Measurements from ENCODE around the gene MRPL20. TPM values are rescaled to one million over a fixed set of nuclear protein-coding genes. Genes with fewer than 3 reads are reported as not detected.

Gene MRPL20
- total and polyA plus RNA-seq, 4 donors = 60.1 to 181 (median 122) TPM

DNA sequence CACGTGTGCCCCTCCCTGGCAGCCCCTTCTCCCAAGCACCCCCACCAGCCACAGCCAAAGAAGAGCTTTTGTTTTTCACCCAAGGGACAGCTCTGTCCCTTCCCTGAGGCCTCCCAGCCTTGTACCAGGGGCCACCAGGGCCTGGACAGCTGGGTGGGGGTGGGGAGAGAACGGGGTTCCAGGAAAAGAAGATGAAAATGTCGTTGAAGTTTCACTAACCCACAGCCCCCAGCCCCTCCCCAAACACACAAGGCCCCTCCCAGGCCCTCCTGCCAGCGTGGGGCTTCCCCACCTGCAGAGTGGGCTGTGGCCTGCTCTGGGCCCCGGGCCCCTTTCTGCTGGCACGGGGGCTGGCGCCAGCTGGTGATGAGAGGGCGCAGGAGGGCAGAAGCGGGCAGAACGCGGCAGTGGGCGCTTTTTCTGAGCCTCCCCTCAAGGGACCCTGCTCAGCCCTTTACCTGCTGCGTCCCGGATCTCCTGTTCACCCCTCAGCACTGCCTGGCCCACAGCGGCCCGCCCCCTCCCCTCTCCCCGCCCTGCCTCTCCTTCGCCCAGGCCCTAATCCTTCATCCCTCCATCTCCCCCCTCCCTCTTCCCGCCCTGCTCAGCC lies 19.5 kb upstream of the MRPL20 start:
- Histone ChIP-seq H3K27me3 (ENCODE audit: control insufficient read depth in 3 of 3, insufficient read depth in 3 of 3, low read length in 2 of 3) (no peaks in the 10 kb centered on the region), H3K36me3 (ENCODE audit: control insufficient read depth in 4 of 4, insufficient read depth in 4 of 4, low read length in 4 of 4) (no peaks in the 10 kb centered on the region), H3K9ac (ENCODE audit: insufficient read depth in 1 of 2, low read length in 2 of 2) (no peak overlapping the region), H3K27ac (ENCODE audit: low read depth in 1 of 2, low read length in 1 of 2) (no peak overlapping the region), H3K4me3 (no peak overlapping the region), H3K4me1 (ENCODE audit: control insufficient read depth in 5 of 5, insufficient read depth in 5 of 5, low read length in 5 of 5) (peaks cover 0 to 34% (median 16%) of the 10 kb centered on the region in 5 donors), H3K9me3 (ENCODE audit: control insufficient read depth in 4 of 4, insufficient read depth in 3 of 4, low read length in 3 of 4) (no peaks in the 10 kb centered on the region)
- DNase-seq (no peak), ATAC-seq (ENCODE audit: insufficient read depth, low FRiP score) (no peak)
- TF ChIP-seq CTCF (IDR thresholded peaks at IDR 0.05; ENCODE audit: control extremely low read depth, extremely low read depth) = no peak
- 27 to 41% methylated on average over 12 to 19 of the region's 19 CpGs for WGBS, 2 donors

GRCh38 chr1:1425753-1426495 lies 18.8 kb upstream of the MRPL20 start:
- no peaks in the 10 kb centered on the region for H3K27me3 ChIP-seq (ENCODE audit: control insufficient read depth in 3 of 3, insufficient read depth in 3 of 3, low read length in 2 of 3)
- no peak for DNase-seq
- ATAC-seq (ENCODE audit: insufficient read depth, low FRiP score) = no peak
- H3K27ac ChIP-seq (ENCODE audit: low read depth in 1 of 2, low read length in 1 of 2) = no peak overlapping the region
- H3K36me3 ChIP-seq (ENCODE audit: control insufficient read depth in 4 of 4, insufficient read depth in 4 of 4, low read length in 4 of 4) = no peaks in the 10 kb centered on the region
- WGBS, 2 donors = 45 to 52% methylated on average over 29 to 33 of the region's 33 CpGs
- TF ChIP-seq CTCF (IDR thresholded peaks at IDR 0.05; ENCODE audit: control extremely low read depth, extremely low read depth) = no peak
- no peak overlapping the region for H3K9ac ChIP-seq (ENCODE audit: insufficient read depth in 1 of 2, low read length in 2 of 2)
- peaks cover 0 to 34% (median 10%) of the 10 kb centered on the region in 5 donors for H3K4me1 ChIP-seq (ENCODE audit: control insufficient read depth in 5 of 5, insufficient read depth in 5 of 5, low read length in 5 of 5)
- no peaks in the 10 kb centered on the region for H3K9me3 ChIP-seq (ENCODE audit: control insufficient read depth in 4 of 4, insufficient read depth in 3 of 4, low read length in 3 of 4)
- H3K4me3 ChIP-seq = no peak overlapping the region

DNA sequence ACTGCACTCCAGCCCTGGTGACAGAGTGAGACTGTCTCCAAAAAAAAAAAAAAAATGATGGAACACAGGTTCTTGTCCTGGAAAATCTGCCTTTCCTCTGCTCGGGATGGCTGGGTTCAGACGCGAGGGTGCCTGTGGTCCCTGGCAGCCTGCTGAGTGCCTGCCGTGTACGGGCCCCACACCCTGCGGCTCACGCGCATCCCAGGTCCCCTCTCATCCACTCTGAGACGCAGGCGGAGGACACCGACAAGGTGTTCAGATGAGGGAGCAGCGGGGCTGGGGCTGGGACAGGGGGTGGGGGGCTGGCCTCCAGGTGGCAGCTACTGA lies 18.3 kb upstream of the MRPL20 start:
- H3K27ac ChIP-seq (ENCODE audit: low read depth in 1 of 2, low read length in 1 of 2) = no peak overlapping the region
- TF ChIP-seq CTCF (IDR thresholded peaks at IDR 0.05; ENCODE audit: control extremely low read depth, extremely low read depth) = no peak
- H3K36me3 ChIP-seq (ENCODE audit: control insufficient read depth in 4 of 4, insufficient read depth in 4 of 4, low read length in 4 of 4) = no peaks in the 10 kb centered on the region
- no peak for ATAC-seq (ENCODE audit: insufficient read depth, low FRiP score)
- no peaks in the 10 kb centered on the region for H3K27me3 ChIP-seq (ENCODE audit: control insufficient read depth in 3 of 3, insufficient read depth in 3 of 3, low read length in 2 of 3)
- peaks cover 0 to 32% (median 9%) of the 10 kb centered on the region in 5 donors for H3K4me1 ChIP-seq (ENCODE audit: control insufficient read depth in 5 of 5, insufficient read depth in 5 of 5, low read length in 5 of 5)
- no peak for DNase-seq
- WGBS, 2 donors = 89 to 92% methylated on average over 12 of the region's 12 CpGs
- no peak overlapping the region for H3K9ac ChIP-seq (ENCODE audit: insufficient read depth in 1 of 2, low read length in 2 of 2)
- H3K4me3 ChIP-seq = no peak overlapping the region
- H3K9me3 ChIP-seq (ENCODE audit: control insufficient read depth in 4 of 4, insufficient read depth in 3 of 4, low read length in 3 of 4) = no peaks in the 10 kb centered on the region

Measured in lung (tissue), 12 donors.